ENCODE results near the gene C3orf22.

The C3orf22 gene

GRCh38 chr3:126510308-126510910 is 48.3 kb downstream of the C3orf22 start:
- no peak for DNase-seq

- DNase-seq: no peak
Measured at GRCh38 chr3:126509597-126510307, 49.0 kb downstream of the C3orf22 start.

GRCh38 chr3:126508564-126508964 is 50.2 kb downstream of the C3orf22 start:
- DNase-seq: no peak

- DNase-seq: no peak
Measured at GRCh38 chr3:126507886-126508285, 50.8 kb downstream of the C3orf22 start.

- no peak for DNase-seq
Measured at GRCh38 chr3:126503701-126504100, 55.0 kb downstream of the C3orf22 start.

- no peak for DNase-seq
Measured at GRCh38 chr3:126502656-126503055, 56.1 kb downstream of the C3orf22 start.

- no peak for DNase-seq
Measured at GRCh38 chr3:126501736-126502135, 57.0 kb downstream of the C3orf22 start.

- DNase-seq: no peak
Measured at GRCh38 chr3:126501054-126501453, 57.7 kb downstream of the C3orf22 start.

- no peak for DNase-seq
Measured at GRCh38 chr3:126500016-126500415, 58.7 kb downstream of the C3orf22 start.
